GM19351 (cell line): Measurements from ENCODE around the gene NLRP5.
"Not testable (repeated sequence)": the region's sequence is repeated elsewhere in the genome, so short reads cannot be mapped to it uniquely, and the experiment has no call there.

Source experiments
- ATAC-seq: cut with Tn5 transposase; IDR thresholded peaks from one replicate; pipeline ENCODE4 v1.9.1; 2021; ENCODE audit warnings: mild to moderate bottlenecking, moderate library complexity; ENCODE audit not compliant: unreplicated experiment

NLRP5 gene

GRCh38 chr19:55986487-55986886, at the start of gene NLRP5:
TSS of gene NLRP5 (plus strand) at chr19:55986775.
- no peak for ATAC-seq

GRCh38 chr19:55939206-55939605, 47.4 kb upstream of the NLRP5 start:
- no peak for ATAC-seq

GRCh38 chr19:55940306-55940705, 46.3 kb upstream of the NLRP5 start:
- no peak for ATAC-seq

- no peak for ATAC-seq
Observed at GRCh38 chr19:55947532-55947931, 39.0 kb upstream of the NLRP5 start, which contains the start of gene NLRP8. TSS of gene NLRP8 (plus strand) at chr19:55947832.

- not testable (repeated sequence) for ATAC-seq
Observed at GRCh38 chr19:55950566-55950965, 36.0 kb upstream of the NLRP5 start.

- ATAC-seq = no peak
Observed at GRCh38 chr19:55956431-55956830, 30.1 kb upstream of the NLRP5 start.

GRCh38 chr19:55958356-55958755, 28.2 kb upstream of the NLRP5 start:
- ATAC-seq = no peak

- no peak for ATAC-seq
Observed at GRCh38 chr19:55959996-55960675, 26.4 kb upstream of the NLRP5 start.

- no peak for ATAC-seq
Observed at GRCh38 chr19:55962186-55962585, 24.4 kb upstream of the NLRP5 start.

- no peak for ATAC-seq
Observed at GRCh38 chr19:55973982-55974381, 12.6 kb upstream of the NLRP5 start.

GRCh38 chr19:55980415-55980814, 6.2 kb upstream of the NLRP5 start:
- no peak for ATAC-seq

- ATAC-seq = no peak
Observed at GRCh38 chr19:55985254-55985653, 1.3 kb upstream of the NLRP5 start.

- no peak for ATAC-seq
Observed at GRCh38 chr19:55990831-55991230, 4.3 kb downstream of the NLRP5 start.

- ATAC-seq = no peak
Observed at GRCh38 chr19:55993492-55993891, 6.9 kb downstream of the NLRP5 start.

- no peak for ATAC-seq
Observed at GRCh38 chr19:56014765-56015164, 28.2 kb downstream of the NLRP5 start.

GRCh38 chr19:56015756-56016155, 29.2 kb downstream of the NLRP5 start:
- no peak for ATAC-seq

- ATAC-seq = not testable (repeated sequence)
Observed at GRCh38 chr19:56019325-56019724, 32.8 kb downstream of the NLRP5 start.

GRCh38 chr19:56020355-56020975, 33.9 kb downstream of the NLRP5 start:
- not testable (repeated sequence) for ATAC-seq

- ATAC-seq = no peak
Observed at GRCh38 chr19:56026769-56027168, 40.2 kb downstream of the NLRP5 start.

GRCh38 chr19:56053596-56053995, 67.0 kb downstream of the NLRP5 start:
- no peak for ATAC-seq

- ATAC-seq = no peak
Observed at GRCh38 chr19:56066152-56067023, 79.8 kb downstream of the NLRP5 start.

- no peak for ATAC-seq
Observed at GRCh38 chr19:56069642-56070041, 83.1 kb downstream of the NLRP5 start.
